ENCODE measurements around the gene SLC35B4. TPM values are rescaled to one million over a fixed set of nuclear protein-coding genes. Genes with fewer than 3 reads are reported as not detected.

SLC35B4 gene
- total RNA-seq, 1 donor from 2014 or later: 12.0 TPM

- no peak for DNase-seq
- no peaks in the 10 kb centered on the region for H3K9me3 ChIP-seq
- no peak overlapping the region for H3K4me3 ChIP-seq
- ATAC-seq: no peak
- peaks cover 5% of the 10 kb centered on the region for H3K27me3 ChIP-seq
- no peak overlapping the region for H3K27ac ChIP-seq
- no peak for TF ChIP-seq CTCF (IDR thresholded peaks at IDR 0.05)
- intact Hi-C loops (cut with DNase I): no loop called here
- H3K4me1 ChIP-seq: no peaks in the 10 kb centered on the region
- no peaks in the 10 kb centered on the region for H3K36me3 ChIP-seq
Observed at GRCh38 chr7:134280508-134280907, 36.2 kb downstream of the SLC35B4 start.

GRCh38 chr7:134279898-134280297 lies 36.8 kb downstream of the SLC35B4 start:
- no peaks in the 10 kb centered on the region for H3K36me3 ChIP-seq
- intact Hi-C loops (cut with DNase I): no loop called here
- DNase-seq: no peak
- no peaks in the 10 kb centered on the region for H3K4me1 ChIP-seq
- H3K27me3 ChIP-seq: peaks cover 5% of the 10 kb centered on the region
- no peak overlapping the region for H3K4me3 ChIP-seq
- H3K9me3 ChIP-seq: no peaks in the 10 kb centered on the region
- no peak for ATAC-seq
- TF ChIP-seq CTCF (IDR thresholded peaks at IDR 0.05): no peak
- H3K27ac ChIP-seq: no peak overlapping the region

GRCh38 chr7:134279336-134279735 lies 37.4 kb downstream of the SLC35B4 start:
- DNase-seq (no peak), ATAC-seq (no peak)
- Histone ChIP-seq H3K4me1 (no peaks in the 10 kb centered on the region), H3K27ac (no peak overlapping the region), H3K36me3 (no peaks in the 10 kb centered on the region), H3K9me3 (no peaks in the 10 kb centered on the region), H3K27me3 (peaks cover 5% of the 10 kb centered on the region), H3K4me3 (no peak overlapping the region)
- no peak for TF ChIP-seq CTCF (IDR thresholded peaks at IDR 0.05)
- intact Hi-C loops (cut with DNase I): no loop called here

GRCh38 chr7:134278502-134279153 lies 38.1 kb downstream of the SLC35B4 start:
- Histone ChIP-seq H3K9me3 (no peaks in the 10 kb centered on the region), H3K4me1 (no peaks in the 10 kb centered on the region), H3K27ac (no peak overlapping the region), H3K27me3 (peaks cover 5% of the 10 kb centered on the region), H3K36me3 (no peaks in the 10 kb centered on the region), H3K4me3 (no peak overlapping the region)
- no peak for ATAC-seq
- no peak for DNase-seq
- intact Hi-C loops (cut with DNase I): no loop called here
- TF ChIP-seq CTCF (IDR thresholded peaks at IDR 0.05): no peak

GRCh38 chr7:134276951-134277350 lies 39.8 kb downstream of the SLC35B4 start:
- no peak for ATAC-seq
- no peak for TF ChIP-seq CTCF (IDR thresholded peaks at IDR 0.05)
- DNase-seq: no peak
- Histone ChIP-seq H3K27me3 (no peaks in the 10 kb centered on the region), H3K27ac (no peak overlapping the region), H3K4me1 (no peaks in the 10 kb centered on the region), H3K4me3 (no peak overlapping the region), H3K36me3 (no peaks in the 10 kb centered on the region), H3K9me3 (no peaks in the 10 kb centered on the region)
- intact Hi-C loops (cut with DNase I): no loop called here

- intact Hi-C loops (cut with DNase I): no loop called here
- Histone ChIP-seq H3K4me1 (no peaks in the 10 kb centered on the region), H3K9me3 (no peaks in the 10 kb centered on the region), H3K27me3 (no peaks in the 10 kb centered on the region), H3K36me3 (no peaks in the 10 kb centered on the region), H3K27ac (no peak overlapping the region), H3K4me3 (no peak overlapping the region)
- TF ChIP-seq CTCF (IDR thresholded peaks at IDR 0.05): no peak
- DNase-seq (no peak), ATAC-seq (no peak)
Observed at GRCh38 chr7:134262322-134262721, 54.4 kb downstream of the SLC35B4 start.
